A549 treated with AZD9567 at 1 μM for 4 hours (cell line): ENCODE measurements around the gene CCDC73. TPM values are rescaled to one million over a fixed set of nuclear protein-coding genes. Genes with fewer than 3 reads are reported as not detected.

Experiments
- total RNA-seq: library from RNA; stranded (reverse); fragments of 200-300 nt; extraction: Qiagen RNA extraction; gene quantifications from 5 replicates; pipeline ENCODE4 v1.2.3, GENCODE V29; 2022; ENCODE audit not compliant: insufficient read depth

Gene CCDC73
- 0.02 to 0.05 TPM in 2 of 5 replicates, not detected in the others for total RNA-seq

DNA sequence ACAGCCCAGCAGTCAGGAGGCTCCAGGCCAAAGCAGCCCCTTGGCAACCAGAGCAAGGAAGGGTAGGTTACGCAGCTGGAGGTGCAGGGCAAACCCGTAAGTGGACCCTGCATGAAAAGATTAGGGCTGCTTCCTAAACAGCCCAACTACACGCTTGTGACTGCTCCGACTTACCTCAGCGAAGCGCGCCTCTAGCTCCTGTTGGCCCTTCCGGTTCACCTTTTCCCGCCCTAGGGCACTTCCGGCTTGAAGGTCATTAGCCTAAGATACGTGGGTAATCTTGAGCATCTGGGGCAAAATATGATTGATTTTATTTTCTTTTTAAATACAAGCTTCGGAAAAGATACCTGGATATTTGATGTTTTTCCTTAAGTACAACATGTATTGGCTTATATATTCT, at the start of gene CCDC73:
Gene CCDC73, minus strand, starts transcription at position 224 of the 400 bp plus-strand sequence. CDS start 34,419 bp downstream, outside the sequence.

DNA sequence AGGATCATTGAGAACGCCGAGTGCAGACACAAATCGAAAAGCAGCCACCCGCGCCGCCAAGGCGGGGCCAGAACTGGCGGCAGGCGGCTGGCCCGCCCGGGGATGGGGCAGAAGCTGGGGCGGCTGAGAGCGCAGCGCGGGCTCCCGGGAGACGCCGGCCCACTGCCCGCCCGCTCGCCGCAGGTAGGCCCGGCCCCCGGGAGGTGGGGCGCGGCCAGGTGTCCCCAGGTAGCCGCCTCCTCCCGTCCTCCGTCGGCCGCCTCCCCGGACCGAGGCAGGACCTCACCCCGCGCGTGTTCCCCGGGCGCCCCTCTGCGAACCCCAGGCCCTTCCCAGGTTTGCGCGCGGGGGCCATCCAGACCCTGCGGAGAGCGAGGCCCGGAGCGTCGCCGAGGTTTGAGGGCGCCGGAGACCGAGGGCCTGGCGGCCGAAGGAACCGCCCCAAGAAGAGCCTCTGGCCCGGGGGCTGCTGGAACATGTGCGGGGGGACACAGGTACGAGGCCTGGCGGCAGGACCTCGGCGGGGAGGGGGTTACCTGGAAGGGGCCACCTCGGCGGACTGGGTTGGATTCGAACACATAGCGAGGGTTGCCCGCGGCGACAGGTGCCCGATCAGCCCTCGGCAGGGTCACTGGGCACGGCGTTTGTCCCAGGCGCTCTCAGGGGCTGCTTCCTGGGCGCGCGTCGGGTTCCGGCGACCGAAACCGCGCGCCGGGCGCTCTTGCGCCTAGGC, 35.4 kb upstream of the CCDC73 start, which contains the start of gene PRRG4:
Gene PRRG4, plus strand, starts transcription at position 248 of the 733 bp plus-strand sequence. CDS start 603 bp downstream, outside the sequence.

DNA sequence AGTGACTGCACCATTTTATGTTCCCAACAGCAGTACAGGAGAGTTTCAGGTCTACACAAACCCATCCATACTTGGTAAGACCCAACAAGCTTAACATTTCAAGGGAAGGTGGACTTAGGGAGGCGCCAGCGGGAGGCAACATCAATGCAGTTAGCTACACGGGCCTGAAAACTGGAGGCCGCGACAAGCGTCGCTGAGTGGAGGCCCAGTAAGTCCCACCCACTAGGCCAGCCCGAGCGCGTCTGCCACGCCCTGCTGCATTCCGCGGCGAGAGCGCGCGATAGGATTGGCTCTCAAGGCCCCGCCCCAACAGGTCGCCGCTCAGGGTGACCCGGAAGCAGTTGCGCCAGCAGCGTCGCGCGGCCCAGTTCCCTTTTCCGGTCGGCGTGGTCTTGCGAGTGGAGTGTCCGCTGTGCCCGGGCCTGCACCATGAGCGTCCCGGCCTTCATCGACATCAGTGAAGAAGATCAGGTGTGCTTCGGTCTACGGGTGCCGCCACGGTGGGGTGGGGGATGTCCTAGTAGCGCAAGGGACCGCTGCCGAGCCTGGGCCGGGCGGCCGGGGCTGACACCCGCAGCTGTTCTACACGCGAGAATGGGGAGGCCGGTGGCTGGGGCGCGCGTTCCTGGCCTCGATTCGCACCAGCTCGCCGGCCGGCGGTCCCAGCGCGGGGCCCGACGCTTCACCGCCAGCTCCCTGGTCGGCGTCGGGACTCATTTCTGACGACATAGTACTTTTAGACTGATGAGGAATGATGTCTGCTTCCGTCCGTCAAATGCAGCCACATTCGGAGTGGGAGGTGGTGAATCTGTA, 210.8 kb downstream of the CCDC73 start, which contains the start of gene EIF3M:
Gene EIF3M, plus strand, starts transcription at position 373 of the 813 bp plus-strand sequence. Its CDS starts 57 bp downstream, at position 430.

Other genes with a start within 250 kb of the CCDC73 start
- gene EIF3M, start 210.8 kb downstream of the CCDC73 start, total RNA-seq: 410 to 534 TPM (median 416 TPM) in 5 replicates
- gene PRRG4, start 35.3 kb upstream of the CCDC73 start, total RNA-seq: 0.91 to 1.4 TPM (median 1.3 TPM) in 5 replicates
- 13.6 to 26.3 TPM (median 17.5 TPM) in 5 replicates for gene QSER1, start 98.1 kb upstream of the CCDC73 start, total RNA-seq
- gene DEPDC7, start 221.2 kb upstream of the CCDC73 start, total RNA-seq: 7.2 to 11.3 TPM (median 8.1 TPM) in 5 replicates
- gene TCP11L1, start 244.9 kb upstream of the CCDC73 start, total RNA-seq: 17.0 to 33.9 TPM (median 21.4 TPM) in 5 replicates